ENCODE results near the gene SPRYD7. TPM values are rescaled to one million over a fixed set of nuclear protein-coding genes. Genes with fewer than 3 reads are reported as not detected.

SPRYD7 gene
- total and polyA plus RNA-seq, 2 of the 8 experiments (the other 6 are each of a cell fraction or from before 2014, with no cell fraction given): 1.1 to 3.1 TPM

- H3K4me1 ChIP-seq (replicated peaks in 1 of 4; ENCODE audit: control insufficient read depth in 3 of 4, insufficient read depth in 4 of 4, low read length in 3 of 4): no peaks in the 10 kb centered on the region
- no peak overlapping the region for H3K14ac ChIP-seq (ENCODE audit: insufficient read length)
- FAIRE-seq (no peak), DNase-seq (ENCODE audit: low read depth in 1 of 2, low spot score in 2 of 2) (no peak)
- H2AK5ac ChIP-seq (ENCODE audit: low read depth, low read length): no peak overlapping the region
- H3K9ac ChIP-seq (replicated peaks in 1 of 4; ENCODE audit: extremely low read depth in 1 of 4, low read depth in 3 of 4, low read length in 3 of 4): no peak overlapping the region
- H2BK12ac ChIP-seq (ENCODE audit: low read depth, low read length): no peak overlapping the region
- H3K23ac ChIP-seq (ENCODE audit: insufficient read length): no peak overlapping the region
- H2BK15ac ChIP-seq (ENCODE audit: low read length): no peak overlapping the region
- no peak overlapping the region for H3K4me3 ChIP-seq (ENCODE audit: extremely low read depth in 1 of 4, insufficient read depth in 2 of 4, low read depth in 3 of 4, low read length in 4 of 4)
- no peak overlapping the region for H3K27ac ChIP-seq (ENCODE audit: low read depth, low read length)
- no peaks in the 10 kb centered on the region for H4K20me1 ChIP-seq (replicated peaks in 1 of 2; ENCODE audit: control insufficient read depth in 1 of 2, insufficient read depth in 2 of 2, low read length in 2 of 2)
- H2AFZ ChIP-seq (ENCODE audit: low read length): no peak overlapping the region
- no peak overlapping the region for H2BK120ac ChIP-seq (replicated peaks; ENCODE audit: low read depth, low read length)
- H2BK5ac ChIP-seq (ENCODE audit: low read depth, low read length): no peak overlapping the region
- H3K23me2 ChIP-seq (ENCODE audit: low read depth, low read length): no peaks in the 10 kb centered on the region
- H3K9me3 ChIP-seq (ENCODE audit: insufficient read depth in 2 of 2, low read depth in 1 of 2, low read length in 1 of 2): no peaks in the 10 kb centered on the region
- no peaks in the 10 kb centered on the region for H3K36me3 ChIP-seq (ENCODE audit: control insufficient read depth in 2 of 4, insufficient read depth in 4 of 4, low read length in 3 of 4)
- no peak overlapping the region for H3K4me2 ChIP-seq (ENCODE audit: insufficient read depth in 1 of 2, low read depth in 2 of 2, low read length in 2 of 2)
- H3K4ac ChIP-seq (replicated peaks; ENCODE audit: insufficient read length, low read depth, low read length): no peak overlapping the region
- H3K18ac ChIP-seq (ENCODE audit: extremely low read depth, low read length): no peak overlapping the region
- H3K79me2 ChIP-seq (ENCODE audit: control insufficient read depth in 1 of 2, insufficient read depth in 2 of 2, low read length in 2 of 2): no peaks in the 10 kb centered on the region
- no peak overlapping the region for H4K91ac ChIP-seq (replicated peaks; ENCODE audit: insufficient read length, low read length)
- no peaks in the 10 kb centered on the region for H3K79me1 ChIP-seq (ENCODE audit: low read depth, low read length)
- WGBS, 2 experiments (ENCODE audit: extremely low coverage in 1 of 2, insufficient coverage in 1 of 2, insufficient read length in 1 of 2, insufficient replicate concordance in 2 of 2, low coverage in 1 of 2, low lambda C conversion rate in 2 of 2, missing lambda C conversion rate in 1 of 2): 100% methylated on average over 1 of the region's 1 CpG; no CpG with 5 or more reads in 1 of the 2 experiments
- no peak overlapping the region for H3K56ac ChIP-seq (replicated peaks; ENCODE audit: insufficient read length, low read depth, low read length)
- CTCF ChIA-PET (ENCODE audit: partially characterized antibody): interaction anchor here (0.5 to 2.5 kb wide), 6 partner anchors 17 to 1114 kb away, joined by 3 to 11 read pairs (median 6); partner anchors contain the start of gene SPRYD7
- TF ChIP-seq KDM1A (IDR thresholded peaks at IDR 0.05; ENCODE audit: borderline replicate concordance, low read length) (no peak), JUND (IDR thresholded peaks at IDR 0.05; ENCODE audit: low read length) (no peak), SP1 (IDR thresholded peaks at IDR 0.05; ENCODE audit: low read depth, low read length) (no peak), EP300 (IDR thresholded peaks at IDR 0.05; ENCODE audit: borderline replicate concordance in 1 of 2, low read depth in 2 of 2, low read length in 2 of 2) (no peak), EGR1 (IDR thresholded peaks at IDR 0.05; ENCODE audit: borderline replicate concordance, low read depth, low read length) (no peak)
- no peaks in the 10 kb centered on the region for H3K27me3 ChIP-seq (replicated peaks in 1 of 4; ENCODE audit: control insufficient read depth in 3 of 4, extremely low read depth in 1 of 4, insufficient read depth in 3 of 4, low read length in 3 of 4)
- H2BK20ac ChIP-seq (ENCODE audit: low read length): no peak overlapping the region
- no peak overlapping the region for H4K8ac ChIP-seq (ENCODE audit: extremely low read depth, insufficient read depth, low read length)
- H4K5ac ChIP-seq (ENCODE audit: insufficient read length, low read depth, low read length): no peak overlapping the region
- POLR2A ChIA-PET (ENCODE audit: partially characterized antibody): interaction anchor here (0.8 kb wide), 1 partner anchor 11 kb away, joined by 3 read pairs; no protein-coding TSS in a partner anchor
These were observed 17.4 kb upstream of the SPRYD7 start for GRCh38 chr13:49953560-49953959.

Measured in H1 (cell line).